Neuron (in vitro differentiated cells): ENCODE measurements around the gene SSMEM1.
"Not testable (repeated sequence)": the region's sequence is repeated elsewhere in the genome, so short reads cannot be mapped to it uniquely, and the experiment has no call there.

Source experiments
- H2AFZ ChIP-seq: one replicate; pipeline ENCODE4 v1.6.1; 2013; ENCODE audit warnings: low read depth, mild to moderate bottlenecking, inconsistent platforms, low read length, moderate library complexity
- H3K27me3 ChIP-seq: one replicate; pipeline ENCODE4 v1.6.1; 2013; ENCODE audit warnings: low read length; ENCODE audit not compliant: insufficient read depth
- H3K36me3 ChIP-seq: one replicate; pipeline ENCODE4 v1.6.1; 2013; ENCODE audit warnings: low read length; ENCODE audit not compliant: insufficient read depth
- H3K4me1 ChIP-seq: one replicate; pipeline ENCODE4 v1.6.1; 2013; ENCODE audit warnings: low read length; ENCODE audit not compliant: insufficient read depth
- H3K4me3 ChIP-seq: 2 replicates; pipeline ENCODE4 v1.5.1; 2013; ENCODE audit warnings: mild to moderate bottlenecking, low read length, moderate library complexity
- H3K9me3 ChIP-seq: one replicate; pipeline ENCODE4 v1.6.1; 2013; ENCODE audit warnings: low read length

The SSMEM1 gene

GRCh38 chr7:130207642-130208041 is at the start of gene SSMEM1:
Gene SSMEM1, plus strand, starts transcription at chr7:130207860. Its CDS starts 51 bp downstream, at chr7:130207911.
- Histone ChIP-seq H2AFZ (peak within 1 kb of the TSS; percentile 31), H3K4me1 (peaks cover 8% of the 10 kb centered on the region), H3K9me3 (no peaks in the 10 kb centered on the region), H3K4me3 (no peak within 1 kb of the TSS), H3K36me3 (peaks cover 11% of the 10 kb centered on the region), H3K27me3 (no peaks in the 10 kb centered on the region)

GRCh38 chr7:130160023-130160422 is 47.6 kb upstream of the SSMEM1 start:
- Histone ChIP-seq H3K4me3 (no peak overlapping the region), H3K9me3 (peaks cover 8% of the 10 kb centered on the region), H3K27me3 (no peaks in the 10 kb centered on the region), H3K36me3 (peaks cover 54% of the 10 kb centered on the region), H3K4me1 (no peaks in the 10 kb centered on the region), H2AFZ (no peak overlapping the region)

GRCh38 chr7:130160455-130160854 is 47.2 kb upstream of the SSMEM1 start:
- peaks cover 8% of the 10 kb centered on the region for H3K9me3 ChIP-seq
- no peaks in the 10 kb centered on the region for H3K27me3 ChIP-seq
- no peaks in the 10 kb centered on the region for H3K4me1 ChIP-seq
- H3K4me3 ChIP-seq, result no peak overlapping the region
- peaks cover 58% of the 10 kb centered on the region for H3K36me3 ChIP-seq
- H2AFZ ChIP-seq, result no peak overlapping the region

- H3K9me3 ChIP-seq, result peaks cover 4% of the 10 kb centered on the region
- no peaks in the 10 kb centered on the region for H3K4me1 ChIP-seq
- no peak overlapping the region for H2AFZ ChIP-seq
- no peaks in the 10 kb centered on the region for H3K27me3 ChIP-seq
- no peak overlapping the region for H3K4me3 ChIP-seq
- H3K36me3 ChIP-seq, result peaks cover 70% of the 10 kb centered on the region
Observed at GRCh38 chr7:130162196-130162595, 45.5 kb upstream of the SSMEM1 start.

GRCh38 chr7:130174237-130174959 is 33.3 kb upstream of the SSMEM1 start:
- Histone ChIP-seq H3K36me3 (peaks cover 66% of the 10 kb centered on the region), H3K9me3 (no peaks in the 10 kb centered on the region), H2AFZ (no peak overlapping the region), H3K4me1 (peaks cover 20% of the 10 kb centered on the region), H3K4me3 (no peak overlapping the region), H3K27me3 (no peaks in the 10 kb centered on the region)

- peaks cover 20% of the 10 kb centered on the region for H3K4me1 ChIP-seq
- no peaks in the 10 kb centered on the region for H3K27me3 ChIP-seq
- no peak overlapping the region for H2AFZ ChIP-seq
- H3K4me3 ChIP-seq, result no peak overlapping the region
- H3K36me3 ChIP-seq, result peaks cover 63% of the 10 kb centered on the region
- H3K9me3 ChIP-seq, result no peaks in the 10 kb centered on the region
Observed at GRCh38 chr7:130178251-130178650, 29.4 kb upstream of the SSMEM1 start.

- H3K36me3 ChIP-seq, result peaks cover 67% of the 10 kb centered on the region
Observed at GRCh38 chr7:130179631-130180030, 28.0 kb upstream of the SSMEM1 start.

GRCh38 chr7:130180571-130181262 is 26.9 kb upstream of the SSMEM1 start:
- peaks cover 69% of the 10 kb centered on the region for H3K36me3 ChIP-seq
- no peak overlapping the region for H2AFZ ChIP-seq
- H3K27me3 ChIP-seq, result no peaks in the 10 kb centered on the region
- H3K4me3 ChIP-seq, result no peak overlapping the region
- H3K9me3 ChIP-seq, result no peaks in the 10 kb centered on the region
- no peaks in the 10 kb centered on the region for H3K4me1 ChIP-seq

More at GRCh38 chr7:130179631-130180030, 28.0 kb upstream of the SSMEM1 start:
- H3K4me1 ChIP-seq, result peaks cover 8% of the 10 kb centered on the region
- no peaks in the 10 kb centered on the region for H3K9me3 ChIP-seq
- no peak overlapping the region for H2AFZ ChIP-seq
- H3K4me3 ChIP-seq, result no peak overlapping the region
- no peaks in the 10 kb centered on the region for H3K27me3 ChIP-seq

GRCh38 chr7:130181263-130181605 is 26.4 kb upstream of the SSMEM1 start:
- Histone ChIP-seq H3K9me3 (no peaks in the 10 kb centered on the region), H3K27me3 (no peaks in the 10 kb centered on the region), H3K36me3 (peaks cover 69% of the 10 kb centered on the region), H3K4me3 (no peak overlapping the region), H2AFZ (no peak overlapping the region), H3K4me1 (no peaks in the 10 kb centered on the region)

GRCh38 chr7:130182990-130183389 is 24.7 kb upstream of the SSMEM1 start:
- H3K36me3 ChIP-seq, result peaks cover 65% of the 10 kb centered on the region
- H3K27me3 ChIP-seq, result no peaks in the 10 kb centered on the region
- H3K4me1 ChIP-seq, result no peaks in the 10 kb centered on the region
- no peak overlapping the region for H3K4me3 ChIP-seq
- no peak overlapping the region for H2AFZ ChIP-seq
- H3K9me3 ChIP-seq, result no peaks in the 10 kb centered on the region

GRCh38 chr7:130184349-130184748 is 23.3 kb upstream of the SSMEM1 start:
- H2AFZ ChIP-seq, H3K4me1 ChIP-seq, H3K4me3 ChIP-seq, H3K27me3 ChIP-seq, H3K9me3 ChIP-seq: not testable (repeated sequence)
- peaks cover 59% of the 10 kb centered on the region for H3K36me3 ChIP-seq

- Histone ChIP-seq H3K4me1 (no peaks in the 10 kb centered on the region), H3K27me3 (no peaks in the 10 kb centered on the region)
Observed at GRCh38 chr7:130187360-130187759, 20.3 kb upstream of the SSMEM1 start.

GRCh38 chr7:130189343-130189742 is 18.3 kb upstream of the SSMEM1 start:
- Histone ChIP-seq H3K9me3 (no peaks in the 10 kb centered on the region), H3K36me3 (peaks cover 67% of the 10 kb centered on the region), H3K27me3 (no peaks in the 10 kb centered on the region), H3K4me3 (no peak overlapping the region), H2AFZ (no peak overlapping the region), H3K4me1 (no peaks in the 10 kb centered on the region)

More at GRCh38 chr7:130187360-130187759, 20.3 kb upstream of the SSMEM1 start:
- Histone ChIP-seq H3K36me3 (peaks cover 64% of the 10 kb centered on the region), H3K4me3 (no peak overlapping the region), H3K9me3 (no peaks in the 10 kb centered on the region), H2AFZ (no peak overlapping the region)
